Brain microvascular endothelial cell (primary cell): ENCODE results near the gene EEF2K.

Experiments
- DNase-seq: peaks from one replicate; pipeline ENCODE4 v3.0.0-alpha.2; 2020
- H3K27ac ChIP-seq: fragments of 250-450 bp; sonication (Bioruptor Pico); 2 replicates; pipeline ENCODE4 v1.5.1; 2020; ENCODE audit warnings: mild to moderate bottlenecking, moderate library complexity
- H3K27me3 ChIP-seq: fragments of 250-450 bp; sonication (Bioruptor Pico); replicated peaks from 2 replicates; pipeline ENCODE4 v1.5.1; 2020; ENCODE audit warnings: mild to moderate bottlenecking
- H3K36me3 ChIP-seq: fragments of 250-450 bp; sonication (Bioruptor Pico); replicated peaks from 2 replicates; pipeline ENCODE4 v1.5.1; 2020; ENCODE audit warnings: mild to moderate bottlenecking
- H3K4me3 ChIP-seq: 2 replicates; pipeline ENCODE4 v1.5.1; 2011; ENCODE audit warnings: low read depth, mild to moderate bottlenecking, control low read depth, low read length, moderate library complexity
- CTCF ChIP-seq: IDR thresholded peaks from 2 replicates; pipeline ENCODE4 v1.5.1; 2011; ENCODE audit warnings: low read depth, mild to moderate bottlenecking, moderate library complexity, low read length, control low read depth, inconsistent platforms; ENCODE audit errors: missing control alignments
- in situ Hi-C: cut with HindIII; loops from 2 replicates; pipeline ENCODE4 v1.10.0; 2017; ENCODE audit warnings: low sequenced_read_pairs, low pct_ligation_motif_present

EEF2K gene

GRCh38 chr16:22190776-22191531 is 15.1 kb upstream of the EEF2K start:
- in situ Hi-C loops: no loop called here
- Histone ChIP-seq H3K27ac (peak overlapping the region; percentile 90), H3K27me3 (no peaks in the 10 kb centered on the region), H3K4me3 (peak overlapping the region; percentile 66), H3K36me3 (no peaks in the 10 kb centered on the region)
- DNase-seq: peak; percentile 100
- no peak for TF ChIP-seq CTCF

GRCh38 chr16:22191532-22192260 is 14.4 kb upstream of the EEF2K start:
- peak overlapping the region; percentile 66 for H3K4me3 ChIP-seq
- no peak for TF ChIP-seq CTCF
- H3K36me3 ChIP-seq: no peaks in the 10 kb centered on the region
- in situ Hi-C loops: no loop called here
- no peak for DNase-seq
- no peaks in the 10 kb centered on the region for H3K27me3 ChIP-seq
- peak overlapping the region; percentile 90 for H3K27ac ChIP-seq

GRCh38 chr16:22192261-22193062 is 13.6 kb upstream of the EEF2K start:
- H3K27ac ChIP-seq: peak overlapping the region; percentile 90
- no peak for TF ChIP-seq CTCF
- in situ Hi-C loops: no loop called here
- peak overlapping the region; percentile 66 for H3K4me3 ChIP-seq
- H3K27me3 ChIP-seq: no peaks in the 10 kb centered on the region
- H3K36me3 ChIP-seq: no peaks in the 10 kb centered on the region
- DNase-seq: peak; percentile 93

- no peaks in the 10 kb centered on the region for H3K36me3 ChIP-seq
- no peak overlapping the region for H3K4me3 ChIP-seq
- no peak for DNase-seq
- no peak for TF ChIP-seq CTCF
- H3K27ac ChIP-seq: no peak overlapping the region
- in situ Hi-C loops: no loop called here
- H3K27me3 ChIP-seq: no peaks in the 10 kb centered on the region
Observed at GRCh38 chr16:22193063-22193411, 13.0 kb upstream of the EEF2K start.

GRCh38 chr16:22194707-22195444 is 11.2 kb upstream of the EEF2K start:
- Histone ChIP-seq H3K36me3 (no peaks in the 10 kb centered on the region), H3K4me3 (no peak overlapping the region), H3K27ac (no peak overlapping the region), H3K27me3 (no peaks in the 10 kb centered on the region)
- no peak for TF ChIP-seq CTCF
- in situ Hi-C loops: no loop called here
- no peak for DNase-seq
